Esophagus squamous epithelium (tissue), 5 donors: ENCODE data around the gene NAA35. TPM values are rescaled to one million over a fixed set of nuclear protein-coding genes. Genes with fewer than 3 reads are reported as not detected.

Source experiments
- DNase-seq: peaks from one replicate; lab custom pipeline; 2025; lab: John Stamatoyannopoulos, UW
- H3K27ac ChIP-seq, 4 donors: fragments of 200-600 bp; sonication (generic); one replicate each; pipeline ENCODE4 v1.5.1; 2016 to 2019; ENCODE audit warnings: mild to moderate bottlenecking in 1 of 4
- H3K27me3 ChIP-seq, 4 donors: fragments of 200-600 bp; sonication (generic); 1 replicate in 3 of 4; 2 replicates in 1 of 4; pipeline versions ENCODE4 v1.5.1 to v1.6.0; 2017 to 2021; ENCODE audit warnings: antibody characterized with exemption in 1 of 4
- H3K36me3 ChIP-seq, 3 donors: fragments of 200-600 bp; sonication (generic); one replicate each; pipeline ENCODE4 v1.5.1; 2016 to 2019
- H3K4me1 ChIP-seq, 3 donors: fragments of 200-600 bp; sonication (generic); one replicate each; pipeline ENCODE4 v1.5.1; 2017 to 2019
- H3K4me3 ChIP-seq, 4 donors: fragments of 200-600 bp; sonication (generic); 1 replicate in 3 of 4; 2 replicates in 1 of 4; pipeline ENCODE4 v1.5.1; 2016 to 2019; ENCODE audit warnings: mild to moderate bottlenecking in 2 of 4, moderate library complexity in 1 of 4
- H3K9me3 ChIP-seq, 3 donors: fragments of 200-600 bp; sonication (generic); one replicate each; pipeline ENCODE4 v1.5.1; 2016 to 2019
- POLR2A ChIP-seq, 4 donors: fragments of 450-650 bp; IDR thresholded peaks; one replicate each; pipeline ENCODE4 v1.6.1; 2017; ENCODE audit warnings: antibody characterized with exemption in 4 of 4, mild to moderate bottlenecking in 4 of 4, moderate library complexity in 3 of 4
- WGBS, 2 donors: methylation state at CpG; one replicate each; pipeline ENCODE4 v1.1.5; 2018; 5-methylcytosine and 5-hydroxymethylcytosine counted together
- intact Hi-C: fragments of 100-400 bp; cut with DNase I; formaldehyde crosslinking; loops from one replicate; pipeline ENCODE4 v1.15.0; 2022
- total RNA-seq, 4 donors: library from RNA; depleted of rRNA; stranded (reverse); fragments of >200 nt; gene quantifications; one replicate each; pipeline ENCODE4 v1.1.0, GENCODE V29; 2016
- TF ChIP-seq, protein P1 (sequence below), 6 experiments: fragments of 450-650 bp in 4 of 6; fragments of 200-600 bp in 2 of 6; sonication (generic) in 2 of 6; IDR thresholded peaks; one replicate each; pipeline ENCODE4 v1.5.1; 2016 to 2019; ENCODE audit warnings: antibody characterized with exemption in 6 of 6, mild to moderate bottlenecking in 4 of 6, moderate library complexity in 4 of 6
- donor health status: DM: yes; HTN: yes; CAD: no.

The NAA35 gene
- total RNA-seq, 4 donors from 2014 or later = 12.1 to 20.8 (median 19.9) TPM

DNA sequence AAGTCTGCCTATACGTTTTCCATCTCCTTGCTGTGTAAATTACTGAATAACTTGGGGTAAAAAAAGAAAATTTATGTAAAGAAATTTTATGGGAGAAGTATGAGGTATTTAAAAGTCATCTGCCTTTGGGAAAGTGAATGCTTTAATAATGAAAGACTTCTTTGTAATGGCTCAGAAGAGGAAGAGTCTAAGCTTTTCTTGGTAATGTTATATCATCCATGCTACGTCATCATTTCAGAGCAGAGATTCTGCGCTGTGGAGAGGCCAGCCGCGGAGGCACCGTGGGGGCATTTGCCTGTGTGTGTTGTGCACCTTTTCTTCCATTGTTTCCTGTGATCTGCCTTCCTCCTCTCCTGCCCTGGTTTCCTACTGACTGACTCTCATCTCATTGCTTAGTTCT, 80.2 kb downstream of the NAA35 start:
- WGBS, 2 donors = 82 to 94% methylated on average over 6 of the region's 6 CpGs
- TF ChIP-seq POLR2A (IDR thresholded peaks at IDR 0.05) = no peak
- TF ChIP-seq, protein P1, sequence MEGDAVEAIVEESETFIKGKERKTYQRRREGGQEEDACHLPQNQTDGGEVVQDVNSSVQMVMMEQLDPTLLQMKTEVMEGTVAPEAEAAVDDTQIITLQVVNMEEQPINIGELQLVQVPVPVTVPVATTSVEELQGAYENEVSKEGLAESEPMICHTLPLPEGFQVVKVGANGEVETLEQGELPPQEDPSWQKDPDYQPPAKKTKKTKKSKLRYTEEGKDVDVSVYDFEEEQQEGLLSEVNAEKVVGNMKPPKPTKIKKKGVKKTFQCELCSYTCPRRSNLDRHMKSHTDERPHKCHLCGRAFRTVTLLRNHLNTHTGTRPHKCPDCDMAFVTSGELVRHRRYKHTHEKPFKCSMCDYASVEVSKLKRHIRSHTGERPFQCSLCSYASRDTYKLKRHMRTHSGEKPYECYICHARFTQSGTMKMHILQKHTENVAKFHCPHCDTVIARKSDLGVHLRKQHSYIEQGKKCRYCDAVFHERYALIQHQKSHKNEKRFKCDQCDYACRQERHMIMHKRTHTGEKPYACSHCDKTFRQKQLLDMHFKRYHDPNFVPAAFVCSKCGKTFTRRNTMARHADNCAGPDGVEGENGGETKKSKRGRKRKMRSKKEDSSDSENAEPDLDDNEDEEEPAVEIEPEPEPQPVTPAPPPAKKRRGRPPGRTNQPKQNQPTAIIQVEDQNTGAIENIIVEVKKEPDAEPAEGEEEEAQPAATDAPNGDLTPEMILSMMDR (IDR thresholded peaks at IDR 0.05) = no peak
- H3K27me3 ChIP-seq = no peaks in the 10 kb centered on the region
- no peak overlapping the region for H3K27ac ChIP-seq
- H3K9me3 ChIP-seq = no peaks in the 10 kb centered on the region
- H3K4me3 ChIP-seq = no peak overlapping the region
- peaks cover 0 to 99% (median 7%) of the 10 kb centered on the region in 3 donors for H3K36me3 ChIP-seq
- intact Hi-C loops = no loop called here
- no peaks in the 10 kb centered on the region for H3K4me1 ChIP-seq
- DNase-seq = no peak

DNA sequence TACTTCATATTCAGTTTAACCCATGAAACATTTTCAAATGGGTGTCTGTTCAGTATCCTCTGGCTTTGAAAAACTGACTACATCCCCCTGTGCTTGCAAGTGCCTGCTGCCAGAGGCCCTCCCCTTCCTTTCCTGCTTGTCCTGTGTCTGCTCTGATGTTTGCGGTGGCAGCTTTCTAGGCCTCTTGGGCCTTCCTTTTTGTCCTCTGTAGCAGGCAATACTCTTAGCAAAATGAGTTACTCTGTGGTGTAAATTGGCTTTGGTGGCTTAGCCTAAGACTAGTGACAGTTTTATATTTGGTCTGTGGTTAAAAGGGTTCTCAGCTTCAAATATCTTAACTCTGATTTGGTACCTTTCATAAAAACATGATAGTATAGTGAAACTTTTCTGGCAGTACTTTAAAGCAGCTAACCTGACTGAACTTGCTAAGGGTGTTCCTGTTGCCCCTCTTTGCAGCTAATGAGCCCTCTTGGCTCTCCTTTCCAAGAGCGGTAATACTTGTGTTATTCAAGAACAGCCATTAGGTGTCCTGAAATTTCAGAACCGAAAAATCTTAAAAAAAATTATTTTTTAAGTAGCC, 81.8 kb downstream of the NAA35 start:
- WGBS, 2 donors = 59 to 68% methylated on average over 3 of the region's 3 CpGs
- Histone ChIP-seq H3K27ac (no peak overlapping the region), H3K36me3 (peaks cover 0 to 99% (median 7%) of the 10 kb centered on the region in 3 donors)

DNA sequence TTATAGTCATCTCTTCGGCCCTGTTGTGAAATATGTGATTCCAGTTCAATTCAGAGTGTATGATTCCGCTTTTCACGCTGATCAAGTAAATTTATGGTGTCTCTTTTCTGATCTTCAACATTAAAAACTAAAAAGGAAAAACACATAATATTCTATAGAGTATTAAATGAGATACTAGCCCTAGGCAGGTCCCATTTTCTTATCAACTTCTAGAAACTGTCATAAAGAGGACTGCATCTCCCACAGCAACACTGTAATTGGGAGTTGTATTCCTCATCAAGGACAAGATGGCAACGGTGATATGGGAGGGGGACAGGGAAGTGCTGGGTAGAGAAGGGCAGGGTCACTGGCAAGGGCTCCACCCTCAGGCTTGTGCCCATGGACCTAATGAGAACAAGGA, 86.8 kb downstream of the NAA35 start:
- no peaks in the 10 kb centered on the region for H3K4me1 ChIP-seq
- WGBS, 2 donors = 91 to 98% methylated on average over 4 of the region's 4 CpGs
- TF ChIP-seq, protein P1 (IDR thresholded peaks at IDR 0.05) = no peak
- no peak for TF ChIP-seq POLR2A (IDR thresholded peaks at IDR 0.05)
- intact Hi-C loops = no loop called here
- H3K27ac ChIP-seq = no peak overlapping the region
- no peak overlapping the region for H3K4me3 ChIP-seq
- H3K27me3 ChIP-seq = no peaks in the 10 kb centered on the region
- DNase-seq = no peak
- H3K9me3 ChIP-seq = no peaks in the 10 kb centered on the region
- H3K36me3 ChIP-seq = peaks cover 0 to 79% (median 4%) of the 10 kb centered on the region in 3 donors

More for the DNA sequence above, 81.8 kb downstream of the NAA35 start:
- Histone ChIP-seq H3K27me3 (no peaks in the 10 kb centered on the region), H3K9me3 (no peaks in the 10 kb centered on the region), H3K4me3 (no peak overlapping the region), H3K4me1 (no peaks in the 10 kb centered on the region)
- intact Hi-C loops = no loop called here
- DNase-seq = no peak
- TF ChIP-seq, protein P1 (IDR thresholded peaks at IDR 0.05) = no peak
- TF ChIP-seq POLR2A (IDR thresholded peaks at IDR 0.05) = no peak

DNA sequence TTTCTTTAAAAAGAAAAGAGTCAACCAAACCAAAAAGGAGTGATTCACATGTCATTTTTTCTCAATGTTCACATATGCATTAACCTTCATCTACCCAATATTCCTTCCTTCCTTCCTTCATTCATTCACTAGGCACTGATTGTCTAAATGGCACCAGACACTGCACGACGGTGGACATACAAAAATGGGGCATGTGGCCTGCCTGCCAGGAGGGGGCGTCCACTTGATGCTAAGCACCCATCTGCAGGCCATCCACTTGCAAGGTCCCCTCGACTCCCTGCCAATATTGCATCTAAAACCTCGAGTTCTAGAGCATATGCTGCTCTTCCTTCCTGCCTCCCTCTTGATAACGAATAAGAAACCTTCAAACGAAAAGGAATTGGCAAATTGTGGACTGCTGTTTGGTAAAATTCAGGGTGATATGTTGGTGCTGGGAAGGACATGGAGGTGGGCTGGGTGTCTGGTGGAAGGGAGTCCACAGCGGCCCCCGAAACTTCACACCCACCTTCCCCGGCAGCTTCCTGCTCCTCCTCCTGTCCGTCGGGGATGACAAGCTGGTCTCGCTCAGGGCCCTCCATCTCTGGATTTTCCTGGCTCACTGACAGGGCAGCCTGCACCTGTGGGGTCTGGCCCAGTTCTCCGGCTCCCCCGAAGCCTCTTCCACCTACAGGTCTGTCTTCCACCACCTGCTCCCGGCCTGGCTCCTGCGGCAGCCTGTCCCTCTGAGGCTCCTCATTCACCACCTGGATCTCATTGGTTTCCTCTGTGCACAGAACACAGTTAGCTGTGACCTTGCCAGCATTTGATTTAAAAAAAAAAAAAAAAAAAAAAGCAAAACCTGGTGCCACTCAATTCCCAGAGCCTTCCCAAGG, 94.2 kb downstream of the NAA35 start:
- WGBS, 2 donors = 74 to 84% methylated on average over 16 to 17 of the region's 17 CpGs
- intact Hi-C loops = no loop called here
- no peak for DNase-seq

More for the DNA sequence above, 94.2 kb downstream of the NAA35 start:
- H3K4me3 ChIP-seq = no peak overlapping the region
- H3K9me3 ChIP-seq = no peaks in the 10 kb centered on the region
- H3K27me3 ChIP-seq = no peaks in the 10 kb centered on the region
- peaks cover 0 to 16% (median 0%) of the 10 kb centered on the region in 3 donors for H3K36me3 ChIP-seq
- TF ChIP-seq, protein P1 (IDR thresholded peaks at IDR 0.05) = peak in 2 of 6 experiments; percentile 16 to 27
- TF ChIP-seq POLR2A (IDR thresholded peaks at IDR 0.05) = no peak
- no peaks in the 10 kb centered on the region for H3K4me1 ChIP-seq
- no peak overlapping the region for H3K27ac ChIP-seq
